SU-DHL-6 (cell line): ENCODE measurements around the gene SLC13A2.

Experiments used
- CTCF ChIP-seq: fragments of 200-600 bp; sonication (generic); IDR thresholded peaks from one replicate; pipeline ENCODE4 v1.5.1; 2017; ENCODE audit warnings: antibody characterized with exemption, mild to moderate bottlenecking, low read length, moderate library complexity; ENCODE audit not compliant: insufficient read depth, poor library complexity, severe bottlenecking
- EZH2phosphoT487 ChIP-seq: fragments of 200-600 bp; sonication (generic), shearing (Covaris generic); conservative IDR thresholded peaks from 2 replicates; pipeline ENCODE4 v1.6.1; 2018; ENCODE audit warnings: mild to moderate bottlenecking, antibody characterized with exemption, low read length, moderate library complexity, mixed read lengths

- no peak for TF ChIP-seq CTCF
- TF ChIP-seq EZH2phosphoT487 = no peak
Measured at GRCh38 chr17:28515518-28515917, 42.1 kb downstream of the SLC13A2 start.
